Ovary (tissue), 9 donors: ENCODE measurements around the gene MCEMP1. TPM values are rescaled to one million over a fixed set of nuclear protein-coding genes. Genes with fewer than 3 reads are reported as not detected.

ENCODE experiments used
- DNase-seq, 5 donors: peaks; one replicate each; pipeline ENCODE4 v3.0.0-alpha.2; 2019 to 2020
- H3K27ac ChIP-seq, 2 donors: fragments of 200-600 bp; one replicate each; pipeline versions ENCODE4 v1.5.1 to v1.8.0; 2019 to 2022
- H3K27me3 ChIP-seq: fragments of 200-600 bp; one replicate; pipeline ENCODE4 v1.8.0; 2022
- H3K36me3 ChIP-seq: fragments of 200-600 bp; sonication (generic); one replicate; pipeline ENCODE4 v1.5.1; 2019
- H3K4me1 ChIP-seq: one replicate; pipeline ENCODE4 v1.8.1; 2013; ENCODE audit warnings: mild to moderate bottlenecking, moderate library complexity; ENCODE audit not compliant: insufficient read depth
- H3K4me3 ChIP-seq: fragments of 200-600 bp; sonication (generic); one replicate; pipeline ENCODE4 v1.5.1; 2017
- H3K9me3 ChIP-seq, 2 donors: fragments of 200-600 bp in 1 of 2; sonication (generic) in 1 of 2; one replicate each; pipeline versions ENCODE4 v1.5.1 to v1.8.1; 2013 to 2019; ENCODE audit warnings: mild to moderate bottlenecking in 1 of 2, moderate library complexity in 1 of 2
- CTCF ChIP-seq, 3 donors: fragments of 450-650 bp in 2 of 3; fragments of 200-600 bp in 1 of 3; IDR thresholded peaks; one replicate each; pipeline versions ENCODE4 v1.5.1 to v1.8.0; 2016 to 2022; ENCODE audit warnings: antibody characterized with exemption in 3 of 3, mild to moderate bottlenecking in 1 of 3
- EP300 ChIP-seq: sonication (generic); formaldehyde crosslinking; IDR thresholded peaks from one replicate; pipeline ENCODE4 v1.6.1; 2017; ENCODE audit warnings: antibody characterized with exemption
- POLR2A ChIP-seq: fragments of 450-650 bp; IDR thresholded peaks from one replicate; pipeline ENCODE4 v1.6.1; 2017; ENCODE audit warnings: antibody characterized with exemption, mild to moderate bottlenecking, moderate library complexity
- WGBS, 3 donors: extraction: QIAGEN DNeasy Blood & Tissue Kit in 1 of 3; methylation state at CpG; one replicate each; pipeline versions ENCODE4 v1.1.5 to v1.1.7; 2013 to 2017; 5-methylcytosine and 5-hydroxymethylcytosine counted together
- intact Hi-C, 4 donors: fragments of 100-400 bp; cut with DNase I; formaldehyde crosslinking; loops; one replicate each; pipeline versions ENCODE4 v1.11.0 to v1.15.1; 2022 to 2023
- polyA plus RNA-seq, 2 donors: library from polyadenylated mRNA; stranded (reverse); fragments of 200-250 nt in 1 of 2; fragments of 350-450 nt in 1 of 2; fragmentation: Illumina TruSeq in 1 of 2; extraction: RNeasy Lipid Tissue Mini Kit (QIAGEN cat#74804) in 1 of 2; gene quantifications; one replicate each; pipeline ENCODE4 v1.2.3, GENCODE V29; 2013 to 2014
- total RNA-seq, 7 donors: library from RNA; depleted of rRNA in 2 of 7; stranded (reverse); fragments of >200 nt in 2 of 7; fragmentation: NEBNext Ultra II Directional in 3 of 7; extraction: Animal tissue kit (Norgen Biotek cat#: 25700) in 3 of 7; gene quantifications; one replicate each; pipeline versions ENCODE4 v1.1.0 to v1.2.4, GENCODE V29; 2016 to 2023
- donor health status: DM: no; HTN: no; CAD: no; lungs with moderate emphysema.
- donor health status: DM: no; HTN: no; CAD: no.
- donor health status: Bipolar disorder and iron deficiency.
- donor health status: DM: yes; HTN: yes; CAD: no.
- donor health status: DM: no; HTN: no; CAD: no.
- donor health status: DM: yes; HTN: yes; CAD: no.

MCEMP1 gene
- total and polyA plus RNA-seq, 9 donors, result 0.06 to 0.83 (median 0.25) TPM; not detected in 5

- no peaks in the 10 kb centered on the region for H3K4me1 ChIP-seq
- 50 to 54% (median 53%) methylated on average over 18 to 21 of the region's 21 CpGs for WGBS, 3 donors
- no peak overlapping the region for H3K27ac ChIP-seq
- TF ChIP-seq CTCF (IDR thresholded peaks at IDR 0.05), result no peak
- TF ChIP-seq POLR2A, result no peak
- no peak for TF ChIP-seq EP300
- no peaks in the 10 kb centered on the region for H3K36me3 ChIP-seq
- no peaks in the 10 kb centered on the region for H3K27me3 ChIP-seq
- no peak overlapping the region for H3K4me3 ChIP-seq
- no peaks in the 10 kb centered on the region for H3K9me3 ChIP-seq
- no peak for DNase-seq
- intact Hi-C loops, result loop anchor here in 2 of 4 donors (5.0 to 10.0 kb wide), 2 partner anchors 317 to 320 kb away; no protein-coding TSS in a partner anchor
Measured at GRCh38 chr19:7674010-7675005, 2.6 kb upstream of the MCEMP1 start.

GRCh38 chr19:7676376-7676775 is 514 bp upstream of the MCEMP1 start:
- intact Hi-C loops, result loop anchor here in 2 of 4 donors (5.0 to 10.0 kb wide), 2 partner anchors 319 to 322 kb away; no protein-coding TSS in a partner anchor

GRCh38 chr19:7677669-7678311 is 900 bp downstream of the MCEMP1 start:
- TF ChIP-seq EP300 (no peak), CTCF (IDR thresholded peaks at IDR 0.05) (no peak), POLR2A (no peak)
- Histone ChIP-seq H3K4me3 (no peak overlapping the region), H3K27me3 (no peaks in the 10 kb centered on the region), H3K9me3 (no peaks in the 10 kb centered on the region), H3K27ac (no peak overlapping the region), H3K36me3 (no peaks in the 10 kb centered on the region), H3K4me1 (peaks cover 10% of the 10 kb centered on the region)
- intact Hi-C loops, result loop anchor here in 2 of 4 donors (5.0 to 10.0 kb wide), 2 partner anchors 320 to 323 kb away; no protein-coding TSS in a partner anchor
- WGBS, 3 donors, result 43 to 51% (median 48%) methylated on average over 12 of the region's 12 CpGs
- no peak for DNase-seq

More at GRCh38 chr19:7676376-7676775, 514 bp upstream of the MCEMP1 start:
- Histone ChIP-seq H3K27ac (no peak overlapping the region), H3K4me1 (peaks cover under 1% of the 10 kb centered on the region), H3K36me3 (no peaks in the 10 kb centered on the region), H3K9me3 (no peaks in the 10 kb centered on the region), H3K4me3 (no peak overlapping the region), H3K27me3 (no peaks in the 10 kb centered on the region)
- DNase-seq, result no peak
- TF ChIP-seq CTCF (IDR thresholded peaks at IDR 0.05), result no peak
- no peak for TF ChIP-seq EP300
- TF ChIP-seq POLR2A, result no peak
- WGBS, 3 donors, result 40 to 44% (median 41%) methylated on average over 7 of the region's 7 CpGs

GRCh38 chr19:7678971-7679751 is 2.3 kb downstream of the MCEMP1 start:
- peaks cover 10% of the 10 kb centered on the region for H3K4me1 ChIP-seq
- no peak overlapping the region for H3K4me3 ChIP-seq
- no peaks in the 10 kb centered on the region for H3K9me3 ChIP-seq
- no peaks in the 10 kb centered on the region for H3K27me3 ChIP-seq
- intact Hi-C loops, result loop anchor here in 2 of 4 donors (5.0 to 10.0 kb wide), 2 partner anchors 322 to 324 kb away; no protein-coding TSS in a partner anchor
- no peaks in the 10 kb centered on the region for H3K36me3 ChIP-seq
- TF ChIP-seq EP300, result no peak
- no peak for TF ChIP-seq POLR2A
- TF ChIP-seq CTCF (IDR thresholded peaks at IDR 0.05), result no peak
- no peak for DNase-seq
- 42 to 54% (median 44%) methylated on average over 30 of the region's 30 CpGs for WGBS, 3 donors
- no peak overlapping the region for H3K27ac ChIP-seq
